Endothelial cell of umbilical vein (primary cell): Measurements from ENCODE around the gene RBM38. TPM values are rescaled to one million over a fixed set of nuclear protein-coding genes. Genes with fewer than 3 reads are reported as not detected.

Experiments
- BruUV-seq: library from RNA; stranded (reverse); fragments of 400-500 nt; replicated peaks from 2 replicates; lab custom pipeline; 2021; lab: Mats Ljungman, UMichigan
- CTCF ChIA-PET: fragments of 300-600, 350-600 bp; sonication (Branson Sonifier 250); formaldehyde crosslinking; loops from one replicate; lab custom pipeline; 2021; ENCODE audit warnings: antibody characterized with exemption, inconsistent platforms; lab: Charles Lee
- POLR2A ChIA-PET: fragments of 300-600, 350-600 bp; sonication (Branson Sonifier 250); formaldehyde crosslinking; loops from one replicate; lab custom pipeline; 2021; ENCODE audit warnings: antibody characterized with exemption, inconsistent platforms; lab: Charles Lee
- DNase-seq: peaks from one replicate; pipeline ENCODE4 v3.0.0-alpha.2; 2011; ENCODE audit warnings: low read depth, low spot score
- FAIRE-seq: peaks from 2 replicates; lab custom pipeline; 2011; peaks lifted over from hg19 to GRCh38; lab: Jason Lieb, UNC
- H2AFZ ChIP-seq: 2 replicates; pipeline ENCODE4 v1.6.0; 2012; ENCODE audit warnings: low read depth, low read length, control low read depth, inconsistent platforms
- H3K27ac ChIP-seq: 2 replicates; pipeline ENCODE4 v1.5.1; 2011; ENCODE audit warnings: low read depth, mild to moderate bottlenecking, control low read depth, low read length, moderate library complexity; ENCODE audit not compliant: insufficient read depth
- H3K27me3 ChIP-seq, 2 experiments: 2 replicates each; pipeline versions ENCODE4 v1.6.0 to v1.6.1; 2011; ENCODE audit warnings: low read length in 2 of 2, mixed read lengths in 1 of 2; ENCODE audit not compliant: control insufficient read depth in 2 of 2, insufficient read depth in 2 of 2
- H3K36me3 ChIP-seq, 2 experiments: 2 replicates in 1 of 2; 3 replicates in 1 of 2; pipeline ENCODE4 v1.5.1; 2011; ENCODE audit warnings: low read length in 2 of 2, mild to moderate bottlenecking in 1 of 2, moderate library complexity in 1 of 2; ENCODE audit not compliant: control insufficient read depth in 2 of 2, insufficient read depth in 2 of 2; ENCODE audit errors: extremely low read depth in 1 of 2
- H3K4me1 ChIP-seq: 3 replicates; pipeline ENCODE4 v1.5.1; 2011; ENCODE audit warnings: mild to moderate bottlenecking, low read length; ENCODE audit not compliant: control insufficient read depth, insufficient read depth; ENCODE audit errors: extremely low read depth
- H3K4me2 ChIP-seq: 2 replicates; pipeline ENCODE4 v1.6.1; 2011; ENCODE audit warnings: low read length, control low read depth, mixed read lengths; ENCODE audit not compliant: insufficient read depth
- H3K4me3 ChIP-seq, 3 experiments: fragments of 200-600 bp in 1 of 3; sonication (generic), shearing (Covaris generic) in 1 of 3; replicated peaks in 1 of 3; 2 replicates each; pipeline ENCODE4 v1.5.1; 2011 to 2016; ENCODE audit warnings: control low read depth in 3 of 3, low read length in 3 of 3, mild to moderate bottlenecking in 2 of 3, inconsistent platforms in 1 of 3, low read depth in 1 of 3, moderate library complexity in 1 of 3; ENCODE audit not compliant: insufficient read depth in 1 of 3
- H3K79me2 ChIP-seq: 2 replicates; pipeline ENCODE4 v1.6.0; 2012; ENCODE audit warnings: low read length, inconsistent platforms; ENCODE audit not compliant: control insufficient read depth, insufficient read depth
- H3K9ac ChIP-seq: replicated peaks from 2 replicates; pipeline ENCODE3; 2011; ENCODE audit warnings: low read length, control low read depth; ENCODE audit not compliant: insufficient read depth; ENCODE audit errors: extremely low read depth
- H3K9me1 ChIP-seq: replicated peaks from 3 replicates; pipeline ENCODE4 v1.6.0; 2011; ENCODE audit warnings: mild to moderate bottlenecking, low read length; ENCODE audit not compliant: control insufficient read depth, insufficient read depth; ENCODE audit errors: extremely low read depth
- H3K9me3 ChIP-seq: replicated peaks from 2 replicates; pipeline ENCODE4 v1.5.1; 2012; ENCODE audit warnings: low read length, inconsistent platforms; ENCODE audit not compliant: control insufficient read depth, insufficient read depth
- H4K20me1 ChIP-seq: replicated peaks from 2 replicates; pipeline ENCODE3; 2011; ENCODE audit warnings: mild to moderate bottlenecking, low read length; ENCODE audit not compliant: control insufficient read depth, insufficient read depth; ENCODE audit errors: extremely low read depth
- EZH2 ChIP-seq: IDR thresholded peaks from 2 replicates; pipeline ENCODE4 v1.6.1; 2012; ENCODE audit warnings: borderline replicate concordance, low read depth, mild to moderate bottlenecking, moderate library complexity, low read length, inconsistent platforms; ENCODE audit not compliant: severe bottlenecking
- FOS ChIP-seq: IDR thresholded peaks from 2 replicates; pipeline ENCODE4 v1.6.1; 2011; ENCODE audit warnings: mild to moderate bottlenecking, low read length, moderate library complexity, borderline replicate concordance; ENCODE audit not compliant: insufficient read depth
- GATA2 ChIP-seq: IDR thresholded peaks from 2 replicates; pipeline ENCODE4 v1.7.0; 2011; ENCODE audit warnings: low read depth, mild to moderate bottlenecking, moderate library complexity, mixed read lengths, low read length; ENCODE audit not compliant: insufficient read length, insufficient read depth
- JUN ChIP-seq: IDR thresholded peaks from 2 replicates; pipeline ENCODE4 v1.6.1; 2011; ENCODE audit warnings: borderline replicate concordance, low read depth; ENCODE audit not compliant: insufficient read length, insufficient read depth
- MYC ChIP-seq: IDR thresholded peaks from one replicate; pipeline ENCODE4 v1.6.1; 2011; ENCODE audit warnings: mild to moderate bottlenecking, low read depth, low read length
- POLR2A ChIP-seq: IDR thresholded peaks from 2 replicates; pipeline ENCODE4 v1.6.1; 2012; ENCODE audit warnings: low read depth, mild to moderate bottlenecking, control low read depth, low read length
- POLR2AphosphoS5 ChIP-seq: IDR thresholded peaks from 2 replicates; pipeline ENCODE4 v1.6.1; 2012; ENCODE audit warnings: low read depth, mild to moderate bottlenecking, control low read depth, low read length, moderate library complexity; ENCODE audit not compliant: insufficient read depth
- dilution Hi-C: fragments of 300-500 bp; cut with MboI; formaldehyde crosslinking; loops from one replicate; pipeline ENCODE4 v1.15.0; 2019; ENCODE audit warnings: low sequenced_read_pairs; ENCODE audit not compliant: extremely low pct_ligation_motif_present
- intact Hi-C: fragments of 100-400 bp; cut with micrococcal nuclease; formaldehyde crosslinking; loops from one replicate; pipeline ENCODE4 v1.10.0; 2022
- polyA plus RNA-seq, 4 experiments: library from polyadenylated mRNA; depleted of rRNA in 3 of 4; stranded (reverse) in 3 of 4; unstranded in 1 of 4; fragments of >200 nt; gene quantifications; 2 replicates each; pipeline versions ENCODE4 v1.2.1 to v1.2.3, GENCODE V29; 2011 to 2012; ENCODE audit warnings: missing spikeins in 1 of 4
- total RNA-seq: library from RNA; stranded (reverse); gene quantifications from 2 replicates; pipeline ENCODE4 v1.2.3, GENCODE V29; 2021
- TF ChIP-seq, protein P1 (sequence below): IDR thresholded peaks from 2 replicates; pipeline ENCODE4 v1.6.1; 2011; ENCODE audit not compliant: insufficient read depth, insufficient read length
- TF ChIP-seq, protein P2 (sequence below), 2 donors: IDR thresholded peaks; 1 replicate in 1 of 2; 2 replicates in 1 of 2; pipeline ENCODE4 v1.5.1; 2011; ENCODE audit warnings: low read length in 2 of 2, mild to moderate bottlenecking in 2 of 2, moderate library complexity in 2 of 2, control low read depth in 1 of 2, inconsistent platforms in 1 of 2, low read depth in 1 of 2; ENCODE audit not compliant: insufficient read depth in 1 of 2; ENCODE audit errors: extremely low read depth in 1 of 2

Gene RBM38
- total and polyA plus RNA-seq, 2 donors (not counting 3 experiments of a cell fraction or from before 2014, with no cell fraction given) = 22.1 to 37.4 TPM

DNA sequence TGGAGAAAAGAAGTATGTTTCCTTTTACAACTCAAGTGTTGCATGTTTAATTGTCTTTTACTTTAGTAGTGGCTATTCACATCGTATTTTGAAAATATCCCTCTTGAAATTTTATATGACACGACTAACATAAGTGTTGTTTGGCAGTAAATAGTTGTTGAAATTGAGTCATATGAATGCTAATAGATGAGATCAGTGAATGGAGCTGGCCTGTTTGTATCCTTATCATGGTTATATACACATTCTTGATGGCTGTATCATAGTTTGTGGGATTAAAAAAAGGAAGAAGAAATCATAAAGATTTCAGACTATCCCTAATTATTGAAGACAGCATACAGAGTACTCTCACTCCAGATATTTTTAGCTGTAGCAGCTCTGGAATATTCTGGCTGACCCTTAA is 48.4 kb upstream of the RBM38 start:
- TF ChIP-seq POLR2AphosphoS5 (no peak), EZH2 (no peak), POLR2A (no peak), JUN (no peak), FOS (no peak), MYC (no peak), GATA2 (no peak)
- TF ChIP-seq, protein P1, sequence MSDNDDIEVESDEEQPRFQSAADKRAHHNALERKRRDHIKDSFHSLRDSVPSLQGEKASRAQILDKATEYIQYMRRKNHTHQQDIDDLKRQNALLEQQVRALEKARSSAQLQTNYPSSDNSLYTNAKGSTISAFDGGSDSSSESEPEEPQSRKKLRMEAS = no peak
- TF ChIP-seq, protein P2, sequence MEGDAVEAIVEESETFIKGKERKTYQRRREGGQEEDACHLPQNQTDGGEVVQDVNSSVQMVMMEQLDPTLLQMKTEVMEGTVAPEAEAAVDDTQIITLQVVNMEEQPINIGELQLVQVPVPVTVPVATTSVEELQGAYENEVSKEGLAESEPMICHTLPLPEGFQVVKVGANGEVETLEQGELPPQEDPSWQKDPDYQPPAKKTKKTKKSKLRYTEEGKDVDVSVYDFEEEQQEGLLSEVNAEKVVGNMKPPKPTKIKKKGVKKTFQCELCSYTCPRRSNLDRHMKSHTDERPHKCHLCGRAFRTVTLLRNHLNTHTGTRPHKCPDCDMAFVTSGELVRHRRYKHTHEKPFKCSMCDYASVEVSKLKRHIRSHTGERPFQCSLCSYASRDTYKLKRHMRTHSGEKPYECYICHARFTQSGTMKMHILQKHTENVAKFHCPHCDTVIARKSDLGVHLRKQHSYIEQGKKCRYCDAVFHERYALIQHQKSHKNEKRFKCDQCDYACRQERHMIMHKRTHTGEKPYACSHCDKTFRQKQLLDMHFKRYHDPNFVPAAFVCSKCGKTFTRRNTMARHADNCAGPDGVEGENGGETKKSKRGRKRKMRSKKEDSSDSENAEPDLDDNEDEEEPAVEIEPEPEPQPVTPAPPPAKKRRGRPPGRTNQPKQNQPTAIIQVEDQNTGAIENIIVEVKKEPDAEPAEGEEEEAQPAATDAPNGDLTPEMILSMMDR (IDR thresholded peaks at IDR 0.05; ENCODE audit: extremely low read depth in 1 of 2, insufficient read depth in 1 of 2, low read depth in 1 of 2, low read length in 2 of 2) = no peak
- H3K27me3 ChIP-seq = peaks cover 2 to 23% of the 10 kb centered on the region in 2 experiments
- POLR2A ChIA-PET = no interaction called here
- CTCF ChIA-PET = interaction anchor here (0.9 to 1.0 kb wide), 2 partner anchors 251 to 793 kb away, joined by 3 to 4 read pairs; no protein-coding TSS in a partner anchor
- H3K4me3 ChIP-seq = no peak overlapping the region
- no TSS peak for BruUV-seq
- H3K27ac ChIP-seq = no peak overlapping the region
- dilution Hi-C loops (no loop called here), intact Hi-C loops (no loop called here)
- no peaks in the 10 kb centered on the region for H3K4me1 ChIP-seq
- DNase-seq (no peak), FAIRE-seq (no peak)
- H3K9me3 ChIP-seq = no peaks in the 10 kb centered on the region
- no peaks in the 10 kb centered on the region for H3K36me3 ChIP-seq
- H2AFZ ChIP-seq = no peak overlapping the region
- H3K79me2 ChIP-seq = no peaks in the 10 kb centered on the region
- no peak overlapping the region for H3K9ac ChIP-seq
- no peaks in the 10 kb centered on the region for H3K9me1 ChIP-seq
- H4K20me1 ChIP-seq = no peaks in the 10 kb centered on the region
- no peak overlapping the region for H3K4me2 ChIP-seq
